Measurements from ENCODE around the gene OCSTAMP.

OCSTAMP gene

GRCh38 chr20:46505506-46505905, 44.9 kb downstream of the OCSTAMP start:
- no peak for DNase-seq (ENCODE audit: low read depth in 1 of 2, low spot score in 1 of 2)
- no peak overlapping the region for H3K4me3 ChIP-seq (replicated peaks; ENCODE audit: insufficient read depth, low read length)
- TF ChIP-seq GABPA (IDR thresholded peaks at IDR 0.05; ENCODE audit: low read depth) (no peak), CTCF (IDR thresholded peaks at IDR 0.05; ENCODE audit: insufficient read depth, low read length) (no peak), SPI1 (IDR thresholded peaks at IDR 0.05; ENCODE audit: borderline replicate concordance, low read depth) (no peak), POLR2AphosphoS5 (IDR thresholded peaks at IDR 0.05; ENCODE audit: low read depth) (no peak)
- TF ChIP-seq, protein P1, sequence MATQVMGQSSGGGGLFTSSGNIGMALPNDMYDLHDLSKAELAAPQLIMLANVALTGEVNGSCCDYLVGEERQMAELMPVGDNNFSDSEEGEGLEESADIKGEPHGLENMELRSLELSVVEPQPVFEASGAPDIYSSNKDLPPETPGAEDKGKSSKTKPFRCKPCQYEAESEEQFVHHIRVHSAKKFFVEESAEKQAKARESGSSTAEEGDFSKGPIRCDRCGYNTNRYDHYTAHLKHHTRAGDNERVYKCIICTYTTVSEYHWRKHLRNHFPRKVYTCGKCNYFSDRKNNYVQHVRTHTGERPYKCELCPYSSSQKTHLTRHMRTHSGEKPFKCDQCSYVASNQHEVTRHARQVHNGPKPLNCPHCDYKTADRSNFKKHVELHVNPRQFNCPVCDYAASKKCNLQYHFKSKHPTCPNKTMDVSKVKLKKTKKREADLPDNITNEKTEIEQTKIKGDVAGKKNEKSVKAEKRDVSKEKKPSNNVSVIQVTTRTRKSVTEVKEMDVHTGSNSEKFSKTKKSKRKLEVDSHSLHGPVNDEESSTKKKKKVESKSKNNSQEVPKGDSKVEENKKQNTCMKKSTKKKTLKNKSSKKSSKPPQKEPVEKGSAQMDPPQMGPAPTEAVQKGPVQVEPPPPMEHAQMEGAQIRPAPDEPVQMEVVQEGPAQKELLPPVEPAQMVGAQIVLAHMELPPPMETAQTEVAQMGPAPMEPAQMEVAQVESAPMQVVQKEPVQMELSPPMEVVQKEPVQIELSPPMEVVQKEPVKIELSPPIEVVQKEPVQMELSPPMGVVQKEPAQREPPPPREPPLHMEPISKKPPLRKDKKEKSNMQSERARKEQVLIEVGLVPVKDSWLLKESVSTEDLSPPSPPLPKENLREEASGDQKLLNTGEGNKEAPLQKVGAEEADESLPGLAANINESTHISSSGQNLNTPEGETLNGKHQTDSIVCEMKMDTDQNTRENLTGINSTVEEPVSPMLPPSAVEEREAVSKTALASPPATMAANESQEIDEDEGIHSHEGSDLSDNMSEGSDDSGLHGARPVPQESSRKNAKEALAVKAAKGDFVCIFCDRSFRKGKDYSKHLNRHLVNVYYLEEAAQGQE (IDR thresholded peaks at IDR 0.05; ENCODE audit: insufficient replicate concordance, low read depth): no peak
- H3K27me3 ChIP-seq (ENCODE audit: insufficient read depth, poor library complexity, severe bottlenecking): no peaks in the 10 kb centered on the region
- no peak overlapping the region for H3K27ac ChIP-seq (replicated peaks)

GRCh38 chr20:46501961-46502360, 48.5 kb downstream of the OCSTAMP start:
- TF ChIP-seq SPI1 (IDR thresholded peaks at IDR 0.05; ENCODE audit: borderline replicate concordance, low read depth) (no peak), CTCF (IDR thresholded peaks at IDR 0.05; ENCODE audit: insufficient read depth, low read length) (no peak), POLR2AphosphoS5 (IDR thresholded peaks at IDR 0.05; ENCODE audit: low read depth) (no peak), GABPA (IDR thresholded peaks at IDR 0.05; ENCODE audit: low read depth) (no peak)
- TF ChIP-seq, protein P1 (IDR thresholded peaks at IDR 0.05; ENCODE audit: insufficient replicate concordance, low read depth): no peak

GRCh38 chr20:46501337-46501942, 49.0 kb downstream of the OCSTAMP start:
- TF ChIP-seq CTCF (IDR thresholded peaks at IDR 0.05; ENCODE audit: insufficient read depth, low read length) (no peak), SPI1 (IDR thresholded peaks at IDR 0.05; ENCODE audit: borderline replicate concordance, low read depth) (no peak), POLR2AphosphoS5 (IDR thresholded peaks at IDR 0.05; ENCODE audit: low read depth) (no peak), GABPA (IDR thresholded peaks at IDR 0.05; ENCODE audit: low read depth) (no peak)
- TF ChIP-seq, protein P1 (IDR thresholded peaks at IDR 0.05; ENCODE audit: insufficient replicate concordance, low read depth): no peak
- no peak for DNase-seq (ENCODE audit: low read depth in 1 of 2, low spot score in 1 of 2)
- Histone ChIP-seq H3K27me3 (ENCODE audit: insufficient read depth, poor library complexity, severe bottlenecking) (peaks cover 2% of the 10 kb centered on the region), H3K27ac (replicated peaks) (no peak overlapping the region), H3K4me3 (replicated peaks; ENCODE audit: insufficient read depth, low read length) (no peak overlapping the region)

More at GRCh38 chr20:46501961-46502360, 48.5 kb downstream of the OCSTAMP start:
- H3K27ac ChIP-seq (replicated peaks): no peak overlapping the region
- H3K27me3 ChIP-seq (ENCODE audit: insufficient read depth, poor library complexity, severe bottlenecking): peaks cover 2% of the 10 kb centered on the region
- no peak for DNase-seq (ENCODE audit: low read depth in 1 of 2, low spot score in 1 of 2)
- H3K4me3 ChIP-seq (replicated peaks; ENCODE audit: insufficient read depth, low read length): no peak overlapping the region
